ENCODE data around the gene SEC24C.

DNA sequence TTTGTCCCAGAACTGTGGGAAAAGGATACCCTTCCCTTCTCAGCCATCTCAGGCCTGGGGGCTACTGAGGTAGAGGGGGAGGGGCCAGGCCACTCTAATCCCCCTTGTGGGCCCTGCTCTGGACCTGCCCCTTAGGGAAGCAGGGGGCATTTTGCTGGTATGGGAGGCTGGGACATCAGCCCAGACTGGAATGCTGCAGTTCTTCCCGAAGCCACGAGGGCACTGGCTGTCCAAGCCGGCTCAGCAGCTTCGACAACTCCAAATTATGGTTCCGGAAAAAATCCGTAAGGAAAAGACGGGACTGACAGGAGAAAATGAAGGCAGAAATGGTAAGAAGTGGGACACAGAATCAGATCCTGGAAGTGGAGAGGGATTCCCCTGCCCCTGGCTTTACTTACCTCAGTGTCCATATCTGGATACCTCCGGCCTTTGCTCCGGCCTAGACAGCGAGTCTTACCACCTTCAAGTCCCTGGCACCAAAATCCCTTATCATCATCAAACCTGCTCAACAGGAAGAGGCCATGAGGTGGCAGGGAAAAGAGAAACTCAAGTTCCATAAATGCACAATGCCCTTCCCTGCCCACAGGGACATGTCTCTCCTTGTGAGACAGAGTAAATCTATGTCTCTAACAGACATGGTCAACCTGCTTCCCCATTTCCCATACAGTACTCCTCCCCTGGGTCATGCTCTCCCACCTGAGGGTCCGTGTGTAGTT lies 58.3 kb downstream of the SEC24C start:
- TF ChIP-seq, protein P1, sequence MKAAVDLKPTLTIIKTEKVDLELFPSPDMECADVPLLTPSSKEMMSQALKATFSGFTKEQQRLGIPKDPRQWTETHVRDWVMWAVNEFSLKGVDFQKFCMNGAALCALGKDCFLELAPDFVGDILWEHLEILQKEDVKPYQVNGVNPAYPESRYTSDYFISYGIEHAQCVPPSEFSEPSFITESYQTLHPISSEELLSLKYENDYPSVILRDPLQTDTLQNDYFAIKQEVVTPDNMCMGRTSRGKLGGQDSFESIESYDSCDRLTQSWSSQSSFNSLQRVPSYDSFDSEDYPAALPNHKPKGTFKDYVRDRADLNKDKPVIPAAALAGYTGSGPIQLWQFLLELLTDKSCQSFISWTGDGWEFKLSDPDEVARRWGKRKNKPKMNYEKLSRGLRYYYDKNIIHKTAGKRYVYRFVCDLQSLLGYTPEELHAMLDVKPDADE (CRISPR knock-in tag; IDR thresholded peaks at IDR 0.05), result no peak
- no peak for TF ChIP-seq JUND (CRISPR knock-in tag; IDR thresholded peaks at IDR 0.05)
- TF ChIP-seq ETV5 (CRISPR knock-in tag; IDR thresholded peaks at IDR 0.05; ENCODE audit: borderline replicate concordance), result no peak
- no peak for TF ChIP-seq BRD4 (CRISPR knock-in tag; IDR thresholded peaks at IDR 0.05)
- TF ChIP-seq, protein P2, sequence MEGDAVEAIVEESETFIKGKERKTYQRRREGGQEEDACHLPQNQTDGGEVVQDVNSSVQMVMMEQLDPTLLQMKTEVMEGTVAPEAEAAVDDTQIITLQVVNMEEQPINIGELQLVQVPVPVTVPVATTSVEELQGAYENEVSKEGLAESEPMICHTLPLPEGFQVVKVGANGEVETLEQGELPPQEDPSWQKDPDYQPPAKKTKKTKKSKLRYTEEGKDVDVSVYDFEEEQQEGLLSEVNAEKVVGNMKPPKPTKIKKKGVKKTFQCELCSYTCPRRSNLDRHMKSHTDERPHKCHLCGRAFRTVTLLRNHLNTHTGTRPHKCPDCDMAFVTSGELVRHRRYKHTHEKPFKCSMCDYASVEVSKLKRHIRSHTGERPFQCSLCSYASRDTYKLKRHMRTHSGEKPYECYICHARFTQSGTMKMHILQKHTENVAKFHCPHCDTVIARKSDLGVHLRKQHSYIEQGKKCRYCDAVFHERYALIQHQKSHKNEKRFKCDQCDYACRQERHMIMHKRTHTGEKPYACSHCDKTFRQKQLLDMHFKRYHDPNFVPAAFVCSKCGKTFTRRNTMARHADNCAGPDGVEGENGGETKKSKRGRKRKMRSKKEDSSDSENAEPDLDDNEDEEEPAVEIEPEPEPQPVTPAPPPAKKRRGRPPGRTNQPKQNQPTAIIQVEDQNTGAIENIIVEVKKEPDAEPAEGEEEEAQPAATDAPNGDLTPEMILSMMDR (CRISPR knock-in tag; IDR thresholded peaks at IDR 0.05), result no peak
- no peak for TF ChIP-seq PITX1 (CRISPR knock-in tag; IDR thresholded peaks at IDR 0.05)
- TF ChIP-seq ZNF773 (CRISPR knock-in tag; IDR thresholded peaks at IDR 0.05; ENCODE audit: borderline replicate concordance), result no peak
- TF ChIP-seq POLR2A (IDR thresholded peaks at IDR 0.05; ENCODE audit: insufficient read depth in 1 of 2, low read depth in 2 of 2, low read length in 2 of 2), result peak in 1 of 2 experiments; percentile 10; a peak in 1 of 4 replicates

Measured in HepG2 (cell line).